Stomach (tissue), 4 donors: ENCODE data around the gene PSMB4.

ENCODE experiments used
- POLR2A ChIP-seq, 4 donors: fragments of 450-650 bp; IDR thresholded peaks; one replicate each; pipeline ENCODE4 v1.6.1; 2016; ENCODE audit warnings: antibody characterized with exemption in 4 of 4, control low read depth in 2 of 4, mild to moderate bottlenecking in 1 of 4, moderate library complexity in 1 of 4
- TF ChIP-seq, protein P1 (sequence below), 7 experiments: fragments of 450-650 bp in 4 of 7; fragments of 200-600 bp in 3 of 7; sonication (generic) in 3 of 7; IDR thresholded peaks; one replicate each; pipeline ENCODE4 v1.5.1; 2016 to 2019; ENCODE audit warnings: antibody characterized with exemption in 7 of 7, control low read depth in 2 of 7, mild to moderate bottlenecking in 1 of 7

DNA sequence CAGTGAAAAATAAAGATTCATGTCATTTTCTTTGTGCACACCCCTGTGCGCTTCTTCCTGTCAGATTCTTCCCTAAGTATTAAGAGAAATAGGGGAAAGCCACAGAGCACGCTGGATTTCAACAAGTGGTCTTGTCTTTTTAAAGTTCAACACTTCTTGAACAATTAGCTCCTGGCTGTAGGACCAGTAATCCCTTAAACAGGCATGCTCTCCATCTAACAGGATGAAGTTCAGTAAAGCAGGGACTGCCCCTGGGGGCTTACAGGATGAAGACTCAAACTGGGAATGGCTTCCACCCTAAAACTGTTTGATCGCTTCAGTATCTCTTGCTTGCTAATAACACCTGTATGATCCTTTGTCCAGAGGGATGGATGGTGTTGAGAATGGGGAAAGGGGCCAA lies 4.2 kb downstream of the PSMB4 start:
- no peak for TF ChIP-seq POLR2A (IDR thresholded peaks at IDR 0.05)
- TF ChIP-seq, protein P1, sequence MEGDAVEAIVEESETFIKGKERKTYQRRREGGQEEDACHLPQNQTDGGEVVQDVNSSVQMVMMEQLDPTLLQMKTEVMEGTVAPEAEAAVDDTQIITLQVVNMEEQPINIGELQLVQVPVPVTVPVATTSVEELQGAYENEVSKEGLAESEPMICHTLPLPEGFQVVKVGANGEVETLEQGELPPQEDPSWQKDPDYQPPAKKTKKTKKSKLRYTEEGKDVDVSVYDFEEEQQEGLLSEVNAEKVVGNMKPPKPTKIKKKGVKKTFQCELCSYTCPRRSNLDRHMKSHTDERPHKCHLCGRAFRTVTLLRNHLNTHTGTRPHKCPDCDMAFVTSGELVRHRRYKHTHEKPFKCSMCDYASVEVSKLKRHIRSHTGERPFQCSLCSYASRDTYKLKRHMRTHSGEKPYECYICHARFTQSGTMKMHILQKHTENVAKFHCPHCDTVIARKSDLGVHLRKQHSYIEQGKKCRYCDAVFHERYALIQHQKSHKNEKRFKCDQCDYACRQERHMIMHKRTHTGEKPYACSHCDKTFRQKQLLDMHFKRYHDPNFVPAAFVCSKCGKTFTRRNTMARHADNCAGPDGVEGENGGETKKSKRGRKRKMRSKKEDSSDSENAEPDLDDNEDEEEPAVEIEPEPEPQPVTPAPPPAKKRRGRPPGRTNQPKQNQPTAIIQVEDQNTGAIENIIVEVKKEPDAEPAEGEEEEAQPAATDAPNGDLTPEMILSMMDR (IDR thresholded peaks at IDR 0.05), result no peak
